Stimulated activated naive CD4-positive, alpha-beta T cell treated with Interleukin-2 at 50 U/mL for 16 hours (primary cell): Measurements from ENCODE around the gene DNAAF9.

Experiments used
- DNase-seq: peaks from one replicate; lab custom pipeline; 2025; lab: John Stamatoyannopoulos, UW

DNAAF9 gene

DNA sequence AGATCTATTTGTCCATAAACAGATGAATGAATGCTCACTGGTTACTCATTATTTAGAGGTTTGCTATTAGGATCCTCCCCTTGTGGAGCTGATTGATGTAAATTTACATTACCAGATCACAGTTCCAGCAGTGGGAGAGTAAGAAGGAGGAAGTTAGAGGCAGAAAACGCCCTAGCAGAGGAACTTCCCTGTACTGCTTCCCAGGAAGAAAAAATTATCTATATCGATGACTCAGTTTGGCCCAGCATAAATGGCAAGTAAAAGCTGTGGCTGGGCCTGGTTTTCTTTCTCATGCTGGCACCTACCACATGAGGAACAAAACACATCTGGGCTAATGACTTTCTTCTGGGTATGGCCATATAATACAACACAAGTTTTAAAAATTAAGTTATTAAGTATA, 35.7 kb downstream of the DNAAF9 start:
- DNase-seq = no peak

DNA sequence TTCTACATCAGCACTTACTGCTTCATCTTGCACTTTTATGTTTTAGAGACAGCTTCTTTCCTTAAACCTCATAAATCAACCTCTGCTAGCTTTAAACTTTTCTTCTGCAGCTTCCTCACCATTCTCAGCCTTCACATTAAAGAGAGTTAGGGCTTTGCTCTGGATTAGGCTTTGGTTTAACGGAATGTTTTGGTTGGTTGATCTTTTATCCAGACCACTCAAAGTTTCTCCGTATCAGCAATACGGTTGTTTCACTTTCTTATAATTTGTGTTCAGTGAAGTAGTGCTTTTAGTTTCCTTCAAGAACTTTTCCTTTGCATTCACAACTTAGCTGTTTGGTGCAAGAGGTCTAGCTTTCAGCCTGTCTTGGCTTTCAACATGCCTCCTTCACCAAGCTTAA, 40.4 kb downstream of the DNAAF9 start:
- DNase-seq = no peak

DNA sequence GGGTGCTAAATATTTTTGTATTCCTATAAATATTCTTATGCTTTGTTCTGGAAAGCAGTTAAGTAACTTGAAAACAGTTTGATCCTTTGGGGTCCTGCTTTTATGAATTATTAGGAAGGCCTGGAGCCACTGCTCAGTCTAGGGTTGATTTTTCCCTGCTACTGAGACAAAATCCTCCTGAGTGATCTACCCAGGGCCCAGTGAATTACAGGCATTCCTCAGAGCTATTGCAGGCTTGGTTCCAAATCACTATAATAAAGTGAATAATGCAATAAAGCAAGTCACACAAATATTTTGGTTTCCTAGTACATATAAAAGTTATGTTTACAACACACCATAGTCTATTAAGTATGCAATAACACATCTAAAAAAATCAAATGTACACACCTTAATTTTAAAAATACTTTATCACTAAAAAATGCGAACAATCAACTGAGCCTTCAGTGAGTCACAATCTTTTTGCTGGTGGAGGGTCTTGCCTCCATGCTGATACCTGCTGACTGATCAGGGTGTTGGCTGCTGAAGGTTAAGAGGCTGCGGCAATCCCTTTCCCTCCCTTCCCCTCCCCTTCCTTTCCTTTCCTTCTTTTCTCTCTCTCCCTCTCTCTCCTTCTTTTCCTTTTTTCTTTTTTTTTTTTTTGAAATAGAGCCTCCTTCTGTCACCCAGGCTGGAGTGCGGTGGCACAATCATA, 43.0 kb downstream of the DNAAF9 start:
- DNase-seq = no peak

DNA sequence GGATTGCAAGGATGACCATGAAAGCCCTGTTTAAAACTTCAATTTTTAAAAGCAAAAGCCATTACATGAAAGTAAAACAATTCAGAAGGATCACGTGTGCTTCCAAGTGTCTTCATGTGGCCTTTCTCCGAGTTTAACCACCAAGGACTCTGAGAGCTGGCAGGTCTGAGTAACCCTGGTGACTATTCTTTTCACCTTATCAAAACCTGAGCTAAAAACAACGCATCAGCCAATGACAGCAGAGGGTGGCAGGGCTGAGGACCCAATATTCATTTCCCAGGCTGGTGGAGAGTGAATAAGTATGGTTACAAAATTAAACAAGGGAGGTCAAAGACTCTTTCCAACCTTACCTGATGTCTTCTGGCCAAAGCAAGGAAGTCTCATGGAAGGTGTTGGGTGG, 46.7 kb downstream of the DNAAF9 start:
- DNase-seq = no peak

DNA sequence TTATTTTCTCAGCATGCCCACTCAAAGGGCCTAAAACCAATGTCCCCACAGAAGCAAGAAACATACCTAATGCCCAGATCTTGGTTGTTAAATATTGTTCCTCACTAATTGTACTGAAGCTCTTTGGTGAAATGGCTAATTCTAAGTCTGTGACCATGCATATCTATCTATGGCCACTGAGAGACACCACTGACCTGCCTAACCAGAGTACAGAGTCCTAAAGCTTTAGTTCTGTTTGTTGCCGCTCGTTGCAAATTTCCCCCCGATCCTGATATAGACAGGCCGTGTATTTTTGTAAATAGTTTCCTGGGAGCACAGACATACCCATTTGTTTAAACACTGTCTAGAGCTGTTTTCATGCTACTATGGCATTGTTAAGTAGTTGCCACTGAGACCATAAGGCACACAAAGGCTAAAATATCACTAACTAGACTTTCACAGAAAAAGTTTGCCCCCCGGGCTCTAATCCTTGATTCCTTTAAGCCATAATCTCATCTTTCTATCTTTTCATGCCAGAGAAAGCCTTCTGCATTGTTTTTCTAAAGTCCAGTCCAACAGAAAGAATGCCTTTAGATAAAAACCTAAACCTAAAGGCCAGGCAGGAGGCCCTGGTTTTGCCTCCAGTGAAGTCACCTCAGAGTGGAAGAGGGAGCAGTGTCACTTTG, 48.7 kb downstream of the DNAAF9 start:
- DNase-seq = no peak
